Measurements from ENCODE around the gene ECE2.
"Not testable (repeated sequence)": the region's sequence is repeated elsewhere in the genome, so short reads cannot be mapped to it uniquely, and the experiment has no call there.

The ECE2 gene

DNA sequence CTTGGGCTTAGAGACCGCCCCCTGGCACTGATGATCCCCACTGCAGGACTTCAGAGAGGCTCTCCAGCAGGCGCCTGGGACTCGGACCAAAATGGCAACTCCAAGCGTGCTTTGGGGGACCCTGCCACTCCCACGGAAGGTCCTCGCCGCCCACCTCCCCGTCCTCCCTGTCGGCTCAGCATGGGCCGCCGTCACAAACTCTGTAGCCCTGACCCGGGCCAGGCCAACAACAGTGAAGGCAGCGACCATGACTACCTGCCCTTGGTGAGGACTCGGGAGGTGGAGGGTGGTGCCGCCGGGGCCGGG, 34.7 kb upstream of the ECE2 start:
- DNase-seq, result no peak

DNA sequence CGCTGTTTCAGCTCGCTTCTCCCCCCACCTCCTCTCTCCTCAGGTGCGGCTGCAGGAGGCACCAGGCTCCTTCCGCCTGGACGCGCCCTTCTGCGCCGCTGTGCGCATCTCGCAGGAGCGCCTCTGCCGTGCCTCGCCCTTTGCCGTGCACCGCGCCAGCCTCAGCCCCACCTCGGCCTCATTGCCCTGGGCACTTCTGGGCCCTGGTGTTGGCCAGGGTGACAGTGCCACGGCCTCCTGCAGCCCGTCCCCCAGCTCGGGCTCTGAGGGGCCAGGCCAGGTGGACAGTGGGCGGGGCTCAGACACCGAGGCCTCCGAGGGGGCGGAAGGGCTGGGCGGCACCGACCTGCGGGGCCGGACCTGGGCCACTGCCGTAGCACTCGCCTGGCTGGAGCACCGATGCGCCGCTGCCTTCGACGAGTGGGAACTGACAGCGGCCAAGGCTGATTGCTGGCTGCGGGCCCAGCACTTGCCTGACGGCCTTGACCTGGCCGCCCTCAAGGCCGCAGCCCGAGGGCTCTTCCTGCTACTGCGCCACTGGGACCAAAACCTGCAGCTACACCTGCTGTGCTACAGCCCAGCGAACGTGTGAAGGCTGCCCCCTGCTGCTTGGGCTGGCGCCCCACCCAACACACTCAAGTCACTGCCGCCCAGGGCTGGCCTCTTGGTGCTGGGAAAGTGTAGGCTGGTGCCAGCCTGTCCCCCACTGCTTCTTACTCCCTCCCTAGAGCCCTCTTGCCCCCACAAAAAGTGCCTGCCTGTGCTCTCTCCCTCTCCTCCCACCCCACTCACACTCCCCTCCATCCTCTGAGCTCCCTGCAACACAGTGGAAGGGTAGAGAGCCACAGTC, 34.1 kb upstream of the ECE2 start:
- no peak for DNase-seq

DNA sequence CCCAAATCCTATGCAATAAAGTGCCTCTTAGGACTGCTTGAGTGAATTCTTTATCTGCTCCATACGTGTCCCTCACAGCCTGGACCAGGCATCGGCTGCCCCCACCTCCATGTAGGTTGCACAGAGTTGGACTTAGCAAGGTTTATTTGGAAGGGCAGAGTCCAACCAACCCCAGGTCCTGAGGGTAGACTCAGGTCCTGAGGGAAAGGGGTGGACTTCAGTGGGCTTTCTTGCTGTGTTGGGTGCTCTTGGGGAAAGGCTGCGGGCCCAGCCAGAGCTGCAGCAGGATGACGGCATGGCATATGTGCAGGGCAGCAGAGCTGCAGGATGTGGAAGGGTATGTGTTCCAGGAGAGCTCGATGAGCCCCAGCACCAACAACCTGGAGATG, 33.5 kb upstream of the ECE2 start:
- no peak for DNase-seq

DNA sequence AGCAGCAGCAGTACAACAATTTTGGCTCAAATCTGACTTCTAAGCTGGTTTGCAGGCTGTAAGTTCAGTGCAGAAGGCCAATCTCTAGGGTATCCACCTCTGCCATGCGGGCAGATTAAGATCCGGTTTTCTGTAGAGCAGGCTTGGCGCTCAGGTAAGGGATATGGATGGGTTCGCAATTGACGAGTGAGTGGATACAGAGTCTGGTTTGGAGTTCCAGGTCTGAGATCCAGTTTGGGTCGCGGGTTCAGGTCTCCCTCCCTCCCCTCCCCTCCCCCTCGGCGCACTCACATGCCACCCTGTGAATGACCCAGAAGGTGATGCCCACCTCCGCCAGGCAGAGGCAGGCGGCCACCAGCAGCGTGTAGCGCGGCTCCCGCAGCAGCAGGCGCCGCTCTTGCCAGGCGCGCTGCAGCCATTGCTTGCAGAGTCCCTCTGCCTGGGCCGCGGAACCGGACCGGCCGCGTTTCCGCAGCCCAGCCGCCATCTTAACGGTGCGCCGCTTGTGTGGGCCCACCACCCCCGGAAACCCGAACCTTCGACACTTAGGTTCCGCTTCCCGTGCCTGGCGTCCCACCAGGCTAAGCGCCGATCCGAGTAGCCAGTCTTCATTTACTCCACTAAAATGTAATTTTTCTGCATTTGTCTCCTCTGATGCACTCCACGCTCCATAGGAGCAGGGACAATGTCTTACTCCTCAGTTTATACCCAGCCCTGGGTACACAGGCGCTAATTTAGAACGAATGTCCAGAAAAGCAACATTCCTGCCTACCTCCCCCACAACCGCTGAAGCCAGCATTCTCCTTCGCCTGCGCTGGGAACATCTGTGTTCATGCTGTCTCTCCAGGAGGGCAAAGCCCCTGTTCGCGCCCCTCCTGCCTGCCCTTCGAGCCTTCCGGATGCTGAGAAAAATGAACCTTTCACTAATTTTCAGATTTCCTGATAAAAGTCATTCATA, 27.1 kb upstream of the ECE2 start, which contains the start of gene ALG3:
ALG3 (minus strand) TSS at position 509 of the 958 bp plus-strand sequence; CDS start at position 487, 22 bp downstream.
- peak; percentile 88 for DNase-seq

DNA sequence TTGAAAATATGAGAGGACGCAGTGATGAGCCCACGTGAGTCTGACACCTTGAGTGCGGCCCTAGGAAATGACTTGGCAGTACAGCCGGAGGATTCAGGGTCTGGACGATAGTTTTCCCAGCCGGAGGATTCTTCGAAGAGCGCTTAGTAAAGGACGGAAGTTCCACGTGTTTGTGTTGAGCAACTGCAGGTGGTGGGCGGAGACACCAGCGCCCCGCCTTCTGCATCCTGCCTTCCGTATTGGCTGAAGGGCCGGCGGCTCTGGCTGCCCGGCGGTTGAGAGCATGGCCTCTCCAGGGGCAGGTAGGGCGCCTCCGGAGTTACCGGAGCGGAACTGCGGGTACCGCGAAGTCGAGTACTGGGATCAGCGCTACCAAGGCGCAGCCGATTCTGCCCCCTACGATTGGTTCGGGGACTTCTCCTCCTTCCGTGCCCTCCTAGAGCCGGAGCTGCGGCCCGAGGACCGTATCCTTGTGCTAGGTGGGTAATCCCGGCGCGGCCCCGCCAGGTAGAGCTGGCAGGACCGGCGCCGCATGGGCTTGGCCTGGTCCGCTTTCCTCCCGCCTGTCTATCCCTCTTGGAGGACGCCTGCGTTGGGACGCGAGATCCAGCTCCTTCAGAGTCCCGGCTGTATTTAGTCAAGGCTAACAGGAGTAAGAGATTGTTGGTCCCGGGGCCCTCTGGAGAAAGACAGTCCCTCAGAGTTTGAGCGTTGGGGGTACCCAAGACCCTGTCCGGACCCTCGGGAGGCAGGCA, 26.2 kb upstream of the ECE2 start, which contains the start of gene EEF1AKMT4:
EEF1AKMT4 (plus strand) TSS at position 261 of the 755 bp plus-strand sequence; CDS start at position 284, 23 bp downstream.
- peak; percentile 98 for DNase-seq

DNA sequence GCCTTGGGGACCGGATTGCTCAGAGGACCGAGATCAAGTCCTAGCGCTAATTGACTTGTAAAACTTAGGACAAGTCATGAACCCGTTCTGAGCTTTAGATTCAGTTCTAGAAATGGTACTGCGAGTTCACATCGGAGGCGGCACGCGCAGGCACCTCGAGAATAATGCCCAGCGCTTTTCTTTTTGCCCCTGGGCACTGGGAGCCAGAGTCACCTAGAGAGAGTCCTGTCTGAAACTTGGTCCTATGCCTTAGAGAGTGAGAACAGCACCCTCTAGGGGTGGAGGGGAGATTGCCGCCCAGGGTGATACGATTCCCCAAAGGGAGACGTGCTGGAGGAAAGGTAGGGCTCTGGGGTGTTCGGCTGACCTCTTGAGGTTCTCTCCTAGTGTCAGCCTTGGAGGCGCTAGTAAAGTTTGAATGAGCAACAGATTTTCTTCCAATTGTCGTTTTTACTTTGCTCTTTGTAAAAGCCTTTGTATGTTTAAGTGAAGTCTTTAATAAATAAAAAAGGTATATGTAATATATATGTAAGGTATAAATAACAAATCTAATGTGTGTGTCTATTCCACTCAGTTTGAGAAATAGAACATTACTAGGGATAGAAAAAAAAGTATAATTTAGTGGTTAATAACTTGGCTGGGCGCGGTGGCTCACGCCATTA, 25.5 kb upstream of the ECE2 start:
- DNase-seq, result peak; percentile 91

DNA sequence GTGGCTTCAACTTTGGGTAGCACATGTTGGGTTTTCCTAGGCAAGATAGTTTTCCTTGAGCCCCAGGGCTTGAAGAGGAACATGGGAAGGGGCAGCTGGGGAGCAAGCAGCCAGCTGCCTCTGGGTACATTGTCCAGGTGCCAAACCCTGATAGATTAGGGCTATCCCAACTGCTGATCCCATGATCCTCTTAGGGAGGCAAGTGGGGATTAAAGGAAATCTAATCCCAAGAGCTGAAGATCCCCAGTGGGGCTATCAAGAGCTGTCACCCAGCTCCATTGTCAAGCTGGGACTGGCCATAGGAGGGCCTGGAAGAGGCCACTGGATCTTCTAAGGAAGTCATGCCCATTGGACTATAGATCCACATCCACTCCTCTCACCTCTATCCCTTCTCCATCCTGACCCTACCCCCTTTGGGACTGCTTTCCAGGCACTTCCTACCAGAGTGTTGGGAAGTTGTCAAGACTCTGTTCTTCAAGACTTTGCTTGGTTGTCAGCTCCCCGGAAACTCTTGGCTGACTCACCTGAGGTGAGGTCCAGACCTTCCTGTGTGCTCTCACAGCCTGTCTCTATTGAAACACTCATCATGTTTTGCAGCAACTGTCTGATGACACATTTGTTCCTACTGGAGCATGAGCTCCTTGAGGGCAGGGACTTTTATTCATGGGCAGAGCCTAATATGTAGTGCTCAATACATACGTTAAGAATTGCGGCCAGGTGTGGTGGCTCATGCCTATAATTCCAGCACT, 20.4 kb upstream of the ECE2 start:
- peak; percentile 52 for DNase-seq

DNA sequence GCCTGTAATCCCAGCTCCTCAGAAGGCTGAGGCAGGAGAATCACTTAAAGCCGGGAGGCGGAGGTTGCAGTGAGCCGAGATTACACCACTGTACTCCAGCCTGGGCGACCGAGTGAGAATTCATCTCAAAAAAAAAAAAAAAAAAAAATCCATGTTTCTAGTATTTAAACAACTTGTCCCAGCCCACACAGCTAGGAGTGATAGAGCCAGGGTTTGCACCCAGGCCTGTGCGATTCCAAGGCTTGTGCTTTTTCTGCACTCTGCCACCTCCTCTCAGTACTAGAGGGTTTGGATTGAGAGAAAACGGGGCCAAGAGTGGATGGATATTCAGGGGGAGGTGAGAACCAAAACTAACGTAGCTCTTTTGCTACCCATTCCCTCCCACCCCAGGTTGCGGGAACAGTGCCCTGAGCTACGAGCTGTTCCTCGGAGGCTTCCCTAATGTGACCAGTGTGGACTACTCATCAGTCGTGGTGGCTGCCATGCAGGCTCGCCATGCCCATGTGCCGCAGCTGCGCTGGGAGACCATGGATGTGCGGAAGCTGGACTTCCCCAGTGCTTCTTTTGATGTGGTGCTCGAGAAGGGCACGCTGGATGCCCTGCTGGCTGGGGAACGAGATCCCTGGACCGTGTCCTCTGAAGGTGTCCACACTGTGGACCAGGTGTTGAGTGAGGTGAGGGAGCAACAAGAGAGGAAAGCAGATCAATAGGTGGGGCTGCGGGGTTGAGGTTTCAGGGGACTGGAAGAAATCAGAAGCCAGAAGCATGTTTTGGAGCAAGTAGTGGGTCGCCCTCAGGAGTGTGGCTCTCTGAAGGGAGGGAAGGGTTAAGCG, 18.5 kb upstream of the ECE2 start:
- DNase-seq, result no peak

DNA sequence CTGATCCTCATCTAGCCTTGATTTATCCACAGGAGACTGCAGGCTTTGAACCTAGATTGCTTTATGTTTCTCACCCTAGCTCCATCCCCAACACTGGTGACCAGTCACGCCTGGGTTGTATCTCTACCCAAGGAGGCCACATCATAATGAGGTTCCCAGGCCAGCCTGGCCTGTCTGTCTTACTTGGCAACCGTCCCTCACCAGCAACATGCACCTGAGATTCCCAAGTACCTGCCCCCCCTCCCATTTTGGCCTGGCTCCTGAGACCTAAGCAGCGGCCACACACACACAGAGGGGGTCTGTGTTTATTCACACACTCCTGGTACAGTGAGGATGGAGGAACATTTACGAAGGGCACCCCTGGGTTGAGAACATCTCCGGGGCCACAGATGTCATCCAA, 16.9 kb upstream of the ECE2 start:
- DNase-seq, result no peak

DNA sequence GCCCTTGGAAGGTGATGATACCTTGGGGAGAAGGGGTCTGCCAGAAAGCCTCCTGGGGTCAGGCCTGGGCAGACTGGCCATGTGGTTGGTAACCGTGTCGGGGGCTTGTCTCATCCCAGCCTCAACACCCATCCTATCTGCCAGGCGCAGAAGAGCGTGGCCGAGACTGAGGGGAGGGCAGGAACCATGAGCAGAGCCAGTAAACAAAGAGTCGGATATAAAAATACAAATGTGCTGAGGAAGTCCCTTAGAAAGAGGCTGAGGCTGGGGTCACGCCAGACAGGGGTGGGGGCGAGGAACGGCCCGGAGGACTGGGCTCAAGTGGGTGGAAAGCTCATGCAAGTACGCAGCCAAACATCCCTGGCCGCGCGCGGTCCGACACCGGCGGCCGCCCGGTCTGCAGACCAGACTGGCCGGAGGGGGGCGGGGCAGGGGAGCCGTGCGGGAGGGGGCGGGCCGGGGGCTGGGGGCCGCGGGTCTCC, 16.4 kb upstream of the ECE2 start:
- DNase-seq, result no peak

DNA sequence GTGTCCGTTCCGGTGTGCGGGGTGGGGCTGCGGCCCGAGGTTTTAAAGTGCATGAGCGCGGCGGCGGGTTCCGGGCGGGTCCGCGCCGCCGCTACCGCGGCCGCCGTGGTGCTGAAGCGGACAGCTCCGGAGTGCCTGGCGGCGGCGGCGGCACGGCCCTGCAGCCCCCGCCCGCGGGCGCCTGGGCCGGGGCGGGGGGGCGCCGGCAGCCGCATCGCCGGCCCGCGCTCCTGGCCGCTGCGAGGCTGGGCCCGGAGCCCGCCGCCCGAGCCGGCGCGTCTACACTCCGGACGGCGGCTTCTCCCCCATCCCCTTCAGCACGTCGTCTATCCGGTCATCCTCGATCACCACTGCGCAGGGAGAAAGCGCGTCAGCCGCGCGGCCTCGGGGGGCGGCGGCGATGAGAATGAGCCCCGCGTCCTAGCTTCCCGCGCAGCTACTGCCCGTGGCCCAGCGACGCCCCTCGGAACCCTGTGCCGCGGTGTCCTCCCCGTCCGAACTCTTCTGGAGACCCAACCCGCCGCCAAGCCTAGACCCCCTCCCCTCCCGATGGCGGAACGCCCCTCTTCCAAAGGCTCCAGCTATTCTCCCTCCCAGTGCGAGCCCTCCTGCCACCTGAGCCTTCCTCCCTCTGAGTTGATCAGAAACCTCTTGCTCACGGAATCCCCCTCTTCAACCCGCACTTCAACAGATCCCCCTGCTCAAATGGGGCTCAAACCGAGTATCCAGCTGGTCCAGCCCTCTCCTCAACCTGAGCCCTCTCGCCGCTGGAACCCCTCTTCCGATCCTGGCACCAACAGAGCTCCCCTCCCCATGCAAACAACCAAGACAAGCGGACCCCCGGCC, 15.7 kb upstream of the ECE2 start:
- DNase-seq, result no peak

DNA sequence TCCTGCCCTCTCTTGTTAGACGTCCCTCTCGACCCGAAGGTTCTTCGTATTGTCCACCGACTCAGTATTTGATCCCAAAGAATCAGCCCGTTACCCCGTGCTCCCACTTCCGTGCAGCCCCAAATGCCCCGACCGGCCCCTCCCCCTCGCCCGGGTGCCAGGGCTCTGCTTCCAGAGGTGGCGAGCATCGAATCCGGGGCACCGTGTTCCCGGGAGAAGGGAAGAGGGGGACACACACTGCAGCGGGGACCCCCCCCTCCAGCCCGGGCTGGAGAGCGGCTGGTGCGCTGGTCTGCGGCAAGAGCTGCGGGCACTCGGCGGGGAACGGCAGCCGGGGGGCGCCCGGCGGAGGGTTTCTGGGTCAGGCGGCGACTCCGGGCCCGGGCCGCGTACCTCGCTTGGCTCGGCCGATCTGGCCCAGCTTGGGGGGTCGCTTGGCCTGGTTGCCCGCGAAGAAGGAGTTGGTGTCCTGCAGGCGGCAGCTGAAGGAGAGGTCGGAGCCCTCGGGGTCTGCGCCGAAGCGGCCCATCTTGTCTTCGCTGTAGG, 15.0 kb upstream of the ECE2 start:
- no peak for DNase-seq

DNA sequence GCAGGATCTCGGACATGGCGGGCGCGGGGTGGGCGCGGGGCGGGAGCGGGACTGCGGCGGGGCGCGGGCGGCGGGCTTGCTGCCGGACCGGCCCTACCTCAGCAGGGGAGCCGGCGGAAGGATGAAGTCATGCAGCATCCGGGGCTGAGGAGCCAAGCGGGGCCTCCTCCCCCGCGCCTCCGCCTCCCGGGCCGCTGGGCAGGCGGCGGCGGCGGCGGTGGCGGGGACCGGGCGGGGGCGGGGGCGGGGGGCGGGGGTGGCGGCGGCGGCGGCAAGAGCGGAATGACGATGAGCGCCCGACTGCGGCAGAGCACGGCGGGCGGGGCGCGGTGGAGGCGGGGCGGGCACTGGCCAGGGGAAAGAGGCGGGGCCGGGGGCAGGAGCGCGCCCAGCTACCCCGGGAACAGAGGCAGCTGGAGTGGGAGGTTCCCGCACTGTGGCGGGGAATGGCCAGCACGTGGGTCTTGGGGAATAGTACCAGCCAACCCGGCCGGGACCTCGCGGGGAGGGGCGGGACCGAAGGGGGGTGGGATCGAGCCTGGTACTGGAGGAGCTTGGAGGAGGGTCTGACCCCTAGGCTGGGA, 14.5 kb upstream of the ECE2 start, which contains the start of gene CAMK2N2:
CAMK2N2 (minus strand) TSS at position 284 of the 584 bp plus-strand sequence; CDS start at position 16, 268 bp downstream.
- peak; percentile 30 for DNase-seq

DNA sequence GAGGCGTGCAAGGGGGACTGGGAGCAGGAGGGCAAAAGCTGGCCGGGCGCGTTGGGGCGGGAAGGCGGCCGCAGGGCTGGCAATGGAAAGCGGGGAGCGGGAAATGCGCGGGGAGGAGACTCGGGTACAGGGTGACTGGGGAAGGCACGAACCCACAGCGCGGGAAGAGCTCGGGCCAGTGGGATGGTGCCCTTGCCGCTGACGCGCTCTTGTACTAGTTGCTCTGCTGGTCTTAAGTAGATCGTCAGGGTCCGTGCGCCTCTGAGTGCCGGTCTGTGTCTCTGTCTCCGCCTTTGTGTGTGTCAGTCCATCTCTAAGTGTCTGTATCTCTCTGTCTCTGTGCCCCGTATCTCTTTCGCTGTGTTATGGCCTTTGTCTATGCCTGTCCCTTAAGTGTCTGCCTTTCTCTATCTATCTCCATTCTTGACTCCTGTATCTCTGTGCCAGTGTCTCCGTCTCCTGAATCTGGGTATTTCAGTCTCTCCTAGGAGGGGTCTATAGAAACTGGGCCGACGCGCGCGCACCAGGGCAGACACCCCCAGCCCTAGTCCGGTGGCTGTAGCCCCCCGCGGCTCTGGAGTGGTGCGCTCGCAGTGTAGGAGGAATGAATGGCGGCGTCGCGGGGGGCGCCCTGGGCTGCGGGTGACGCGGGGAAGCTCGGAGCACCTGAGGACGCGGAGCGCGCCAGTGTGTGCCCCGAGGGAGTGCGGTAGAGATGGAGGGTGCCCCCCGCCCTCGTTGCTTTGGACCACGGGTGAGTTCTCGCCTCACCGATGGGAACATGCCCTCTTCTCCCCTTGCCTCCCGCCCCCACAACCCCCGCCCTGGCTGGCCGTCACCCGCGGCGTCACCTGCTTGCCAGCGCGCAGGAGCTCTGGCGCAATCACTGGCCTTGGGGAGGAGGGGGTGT, 13.7 kb upstream of the ECE2 start:
- peak; percentile 29 for DNase-seq

DNA sequence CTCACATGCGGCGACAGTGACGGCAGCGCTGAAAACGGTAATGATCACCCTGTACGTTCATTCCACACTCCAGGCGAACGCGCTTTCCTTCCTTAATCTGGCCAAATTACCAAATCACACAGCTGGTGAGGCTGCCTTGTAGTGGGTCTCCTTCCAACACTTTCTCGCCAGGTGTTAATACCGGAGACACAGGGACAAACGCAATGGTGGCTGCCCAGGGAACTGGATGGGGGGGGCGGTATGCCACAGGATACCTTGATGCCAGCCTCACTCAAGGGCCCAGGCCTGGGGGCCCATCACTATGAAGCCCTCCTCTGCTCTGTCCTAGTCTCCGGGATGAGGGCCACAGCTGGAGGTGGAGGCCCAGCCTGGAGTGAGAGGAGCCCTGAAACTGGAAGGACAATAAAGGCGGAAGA, 13.1 kb upstream of the ECE2 start:
- DNase-seq, result no peak

DNA sequence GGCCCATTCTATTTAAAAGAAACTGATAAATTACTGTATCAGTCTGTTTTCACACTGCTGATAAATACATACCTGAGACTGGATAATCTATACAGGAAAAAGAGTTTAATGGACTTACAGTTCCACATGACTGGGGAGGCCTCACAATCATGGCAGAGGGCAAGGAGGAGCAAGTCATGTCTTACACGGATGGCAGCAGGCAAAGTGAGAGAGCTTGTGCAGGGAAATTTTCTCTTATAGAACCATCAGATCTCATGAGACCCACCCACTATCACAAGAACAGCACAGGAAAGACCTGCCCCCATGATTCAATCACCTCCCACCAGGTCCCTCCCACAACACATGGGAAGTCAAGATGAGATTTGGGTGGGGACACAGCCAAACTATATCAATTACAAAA, 8.6 kb upstream of the ECE2 start:
- DNase-seq, result not testable (repeated sequence)

DNA sequence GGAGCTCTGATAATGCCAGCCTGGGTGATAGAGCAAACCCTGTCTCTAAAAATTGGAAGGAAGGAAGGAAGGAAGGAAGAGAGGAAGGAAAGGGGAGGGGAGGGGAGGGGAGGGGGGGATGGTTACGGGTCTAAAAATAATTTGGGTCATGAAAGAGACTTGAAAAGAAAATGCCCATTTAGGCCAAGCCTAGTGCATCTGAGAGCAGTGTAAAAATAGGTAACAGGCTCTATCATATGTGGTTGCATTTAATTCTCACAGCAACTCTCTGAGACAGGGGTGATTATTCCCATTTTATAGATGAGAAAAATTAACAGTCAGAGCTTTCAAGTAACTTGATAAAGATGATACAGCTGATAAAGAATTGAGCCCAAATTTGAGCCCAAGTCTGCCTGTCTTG, 3.6 kb upstream of the ECE2 start:
- no peak for DNase-seq

DNA sequence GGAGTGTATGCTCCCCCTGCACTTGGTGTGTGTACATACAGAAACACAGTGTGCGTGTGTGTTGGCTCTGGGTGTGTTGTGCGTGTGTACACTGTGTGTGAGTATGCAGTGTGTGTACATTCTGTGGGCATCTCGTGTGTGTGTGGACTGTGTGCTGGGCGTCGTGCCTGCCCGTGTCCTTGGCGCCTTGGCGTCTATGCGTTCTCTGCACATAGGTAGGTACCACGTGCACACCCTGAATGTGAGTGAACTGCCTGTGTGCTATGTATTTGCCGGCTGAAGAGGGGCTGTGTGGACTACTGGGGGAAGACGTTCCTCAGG, 481 bp upstream of the ECE2 start:
- DNase-seq, result no peak

Data from stimulated activated CD4-positive, alpha-beta T cell treated with anti-CD3 and anti-CD28 coated beads, Interleukin-1b, Interleukin-23, amount 100 ng/mL, for 48 hours (primary cell).